ENCODE data around the gene CARD10.
"Not testable (repeated sequence)": the region's sequence is repeated elsewhere in the genome, so short reads cannot be mapped to it uniquely, and the experiment has no call there.

The CARD10 gene

DNA sequence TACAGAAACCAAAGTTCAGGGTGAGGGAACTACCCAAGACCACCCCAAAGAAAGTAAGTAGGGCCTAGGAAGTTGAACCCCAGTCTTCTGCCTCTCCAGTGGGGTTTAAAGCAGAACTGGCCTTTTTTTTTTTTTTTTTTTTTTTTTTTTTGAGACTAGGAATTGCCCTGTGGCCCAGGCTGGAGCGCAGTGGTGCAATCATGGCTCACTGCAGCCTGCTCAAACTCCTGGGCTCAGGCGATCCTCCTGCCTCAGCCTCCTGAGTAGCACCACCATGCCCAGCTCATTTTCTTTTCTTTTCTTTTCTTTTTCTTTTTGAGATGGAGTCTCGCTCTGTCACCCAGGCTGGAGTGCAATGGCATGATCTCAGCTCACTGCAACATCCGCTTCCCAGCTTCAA, 23.2 kb upstream of the CARD10 start:
- H3K27ac ChIP-seq (ENCODE audit: low read depth, low read length), result not testable (repeated sequence)

DNA sequence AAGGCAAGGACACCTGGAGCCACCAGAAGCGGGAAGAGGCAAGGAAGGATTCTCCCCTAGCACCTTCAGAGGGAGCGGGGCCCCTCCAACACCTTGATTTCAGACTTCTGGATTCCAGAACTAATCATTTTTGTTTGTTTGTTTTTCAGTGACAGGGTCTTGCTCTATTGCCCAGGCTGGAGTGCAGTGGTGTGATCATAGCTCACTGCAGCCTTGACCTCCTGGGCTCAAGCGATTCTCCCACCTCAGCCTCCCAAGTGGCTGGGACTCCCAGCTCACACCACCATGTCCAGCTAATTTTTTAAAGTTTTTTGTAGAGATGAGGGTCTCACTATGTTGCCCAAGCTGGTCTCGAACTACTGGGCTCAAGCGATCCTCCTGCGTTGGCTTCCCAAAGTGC, 20.6 kb upstream of the CARD10 start:
- not testable (repeated sequence) for H3K27ac ChIP-seq (ENCODE audit: low read depth, low read length); H3K36me3 ChIP-seq (ENCODE audit: control insufficient read depth, insufficient read depth, low read length); H3K27me3 ChIP-seq (ENCODE audit: control insufficient read depth, insufficient read depth, low read length); H3K4me3 ChIP-seq (ENCODE audit: low read depth, low read length); H3K9ac ChIP-seq (ENCODE audit: low read length); H3K9me3 ChIP-seq (ENCODE audit: control insufficient read depth, insufficient read depth, low read depth, low read length)
- peaks cover 13% of the 10 kb centered on the region; the same call in 1 of the 2 replicates for H3K4me1 ChIP-seq (ENCODE audit: control insufficient read depth, insufficient read depth, low read length)

More for the DNA sequence above, 23.2 kb upstream of the CARD10 start:
- Histone ChIP-seq H3K9ac (ENCODE audit: low read length) (peak overlapping the region; percentile 17), H3K4me1 (ENCODE audit: control insufficient read depth, insufficient read depth, low read length) (peaks cover 35% of the 10 kb centered on the region)
- not testable (repeated sequence) for H3K36me3 ChIP-seq (ENCODE audit: control insufficient read depth, insufficient read depth, low read length); H3K9me3 ChIP-seq (ENCODE audit: control insufficient read depth, insufficient read depth, low read depth, low read length); H3K27me3 ChIP-seq (ENCODE audit: control insufficient read depth, insufficient read depth, low read length); H3K4me3 ChIP-seq (ENCODE audit: low read depth, low read length)

DNA sequence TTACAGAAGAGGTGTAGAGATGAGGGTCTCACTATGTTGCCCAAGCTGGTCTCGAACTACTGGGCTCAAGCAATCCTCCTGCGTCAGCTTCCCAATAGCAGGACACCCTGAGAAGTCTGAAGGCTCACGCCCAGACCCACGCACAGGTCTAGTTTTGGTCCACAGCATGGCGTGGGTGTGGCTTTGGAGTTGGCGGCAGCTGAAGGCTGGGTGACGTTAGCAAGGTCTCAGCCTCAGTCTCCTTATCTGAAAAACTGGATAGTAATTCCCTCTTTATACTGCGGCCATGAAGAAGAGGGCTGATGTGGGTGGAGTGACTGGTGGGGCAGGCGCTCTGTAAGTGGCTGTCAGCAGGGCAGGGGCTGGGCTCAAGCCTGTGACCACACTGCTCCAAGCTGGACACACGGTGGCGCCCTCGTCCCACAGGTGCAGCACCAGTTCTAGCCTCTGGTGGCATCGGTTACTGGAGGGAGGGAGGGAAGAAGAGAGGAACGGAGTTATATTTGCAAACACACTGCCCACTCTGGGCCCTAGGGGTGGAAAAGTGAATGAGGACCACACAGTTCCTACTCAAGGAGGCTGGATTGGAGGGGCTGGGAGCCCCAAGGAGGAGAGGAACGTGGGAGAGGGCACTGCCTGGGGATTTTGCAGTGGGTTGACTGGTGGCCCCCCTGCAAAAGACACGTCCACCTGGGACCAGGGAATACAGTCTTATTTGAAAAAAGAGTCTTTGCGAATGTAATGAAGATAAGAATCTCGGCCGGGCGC, 19.6 kb upstream of the CARD10 start:
- no peak overlapping the region for H3K9ac ChIP-seq (ENCODE audit: low read length)
- H3K4me3 ChIP-seq (ENCODE audit: low read depth, low read length), result no peak overlapping the region
- no peak overlapping the region for H3K27ac ChIP-seq (ENCODE audit: low read depth, low read length)
- peaks cover 13% of the 10 kb centered on the region; the same call in 1 of the 2 replicates for H3K4me1 ChIP-seq (ENCODE audit: control insufficient read depth, insufficient read depth, low read length)
- H3K9me3 ChIP-seq (ENCODE audit: control insufficient read depth, insufficient read depth, low read depth, low read length), result no peaks in the 10 kb centered on the region
- no peaks in the 10 kb centered on the region for H3K27me3 ChIP-seq (ENCODE audit: control insufficient read depth, insufficient read depth, low read length)
- no peaks in the 10 kb centered on the region for H3K36me3 ChIP-seq (ENCODE audit: control insufficient read depth, insufficient read depth, low read length)

DNA sequence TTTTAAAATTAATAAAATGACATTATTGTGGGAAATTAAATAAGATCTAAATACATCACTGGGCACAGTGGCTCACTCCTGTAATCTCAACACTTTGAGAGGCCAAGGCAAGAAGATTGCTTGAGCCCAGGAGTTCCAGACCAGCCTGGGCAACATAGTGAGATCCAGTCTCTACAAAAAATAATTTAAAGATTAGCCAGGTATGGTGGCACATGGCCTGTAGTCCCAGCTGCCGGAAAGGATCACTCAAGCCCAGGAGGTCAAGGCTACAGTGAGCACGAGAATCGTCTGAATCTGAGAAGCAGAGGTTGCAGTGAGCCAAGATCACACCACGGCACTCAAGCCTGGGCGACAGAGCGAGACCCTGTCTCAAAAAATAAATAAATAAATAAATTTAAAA, 15.9 kb upstream of the CARD10 start:
- H3K27me3 ChIP-seq (ENCODE audit: control insufficient read depth, insufficient read depth, low read length), result no peaks in the 10 kb centered on the region
- no peaks in the 10 kb centered on the region for H3K36me3 ChIP-seq (ENCODE audit: control insufficient read depth, insufficient read depth, low read length)
- H3K9me3 ChIP-seq (ENCODE audit: control insufficient read depth, insufficient read depth, low read depth, low read length), result no peaks in the 10 kb centered on the region
- no peak overlapping the region for H3K27ac ChIP-seq (ENCODE audit: low read depth, low read length)
- no peak overlapping the region for H3K4me3 ChIP-seq (ENCODE audit: low read depth, low read length)
- H3K9ac ChIP-seq (ENCODE audit: low read length), result no peak overlapping the region
- H3K4me1 ChIP-seq (ENCODE audit: control insufficient read depth, insufficient read depth, low read length), result no peaks in the 10 kb centered on the region

DNA sequence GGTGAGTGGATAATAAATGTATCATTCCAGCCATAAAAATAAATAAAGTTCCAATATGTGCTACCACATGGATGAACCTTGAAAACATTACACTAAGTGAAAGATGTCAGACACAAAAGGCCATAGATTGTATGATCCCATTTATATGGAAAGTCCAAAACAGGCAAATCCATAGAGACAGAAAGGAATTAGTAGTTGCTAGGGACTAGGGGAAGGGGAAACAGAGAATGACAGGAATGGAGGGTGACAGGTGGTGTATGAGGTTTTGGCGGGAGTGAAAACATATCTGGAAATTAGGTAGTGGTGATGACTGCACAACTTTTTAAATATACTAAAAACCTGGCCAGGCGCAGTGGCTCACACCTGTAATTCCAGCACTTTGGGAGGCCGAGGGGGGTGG, 15.2 kb upstream of the CARD10 start:
- Histone ChIP-seq H3K4me1 (ENCODE audit: control insufficient read depth, insufficient read depth, low read length) (no peaks in the 10 kb centered on the region), H3K27me3 (ENCODE audit: control insufficient read depth, insufficient read depth, low read length) (no peaks in the 10 kb centered on the region), H3K9ac (ENCODE audit: low read length) (no peak overlapping the region), H3K4me3 (ENCODE audit: low read depth, low read length) (no peak overlapping the region), H3K9me3 (ENCODE audit: control insufficient read depth, insufficient read depth, low read depth, low read length) (no peaks in the 10 kb centered on the region), H3K27ac (ENCODE audit: low read depth, low read length) (no peak overlapping the region), H3K36me3 (ENCODE audit: control insufficient read depth, insufficient read depth, low read length) (no peaks in the 10 kb centered on the region)

DNA sequence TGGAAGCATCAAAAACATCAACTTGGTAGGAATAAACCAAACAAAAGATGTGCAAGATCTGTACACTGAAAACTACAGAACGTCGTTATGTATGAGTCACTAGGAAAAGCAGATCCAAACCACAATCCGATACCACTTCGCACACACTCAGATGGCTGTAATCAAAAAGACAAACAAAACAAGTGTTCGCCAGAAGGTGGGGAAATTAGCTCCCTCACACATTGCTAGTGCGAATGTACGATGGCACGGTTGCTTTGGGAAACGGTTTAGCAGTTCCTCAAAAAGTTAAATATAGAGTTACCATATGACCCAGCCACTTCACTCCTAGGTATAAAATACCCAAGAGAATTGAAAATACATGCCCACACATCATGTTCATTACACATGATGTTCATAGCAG, 14.8 kb upstream of the CARD10 start:
- no peaks in the 10 kb centered on the region for H3K27me3 ChIP-seq (ENCODE audit: control insufficient read depth, insufficient read depth, low read length)
- no peak overlapping the region for H3K27ac ChIP-seq (ENCODE audit: low read depth, low read length)
- no peaks in the 10 kb centered on the region for H3K4me1 ChIP-seq (ENCODE audit: control insufficient read depth, insufficient read depth, low read length)
- no peaks in the 10 kb centered on the region for H3K36me3 ChIP-seq (ENCODE audit: control insufficient read depth, insufficient read depth, low read length)
- H3K9ac ChIP-seq (ENCODE audit: low read length), result no peak overlapping the region
- no peaks in the 10 kb centered on the region for H3K9me3 ChIP-seq (ENCODE audit: control insufficient read depth, insufficient read depth, low read depth, low read length)
- no peak overlapping the region for H3K4me3 ChIP-seq (ENCODE audit: low read depth, low read length)

DNA sequence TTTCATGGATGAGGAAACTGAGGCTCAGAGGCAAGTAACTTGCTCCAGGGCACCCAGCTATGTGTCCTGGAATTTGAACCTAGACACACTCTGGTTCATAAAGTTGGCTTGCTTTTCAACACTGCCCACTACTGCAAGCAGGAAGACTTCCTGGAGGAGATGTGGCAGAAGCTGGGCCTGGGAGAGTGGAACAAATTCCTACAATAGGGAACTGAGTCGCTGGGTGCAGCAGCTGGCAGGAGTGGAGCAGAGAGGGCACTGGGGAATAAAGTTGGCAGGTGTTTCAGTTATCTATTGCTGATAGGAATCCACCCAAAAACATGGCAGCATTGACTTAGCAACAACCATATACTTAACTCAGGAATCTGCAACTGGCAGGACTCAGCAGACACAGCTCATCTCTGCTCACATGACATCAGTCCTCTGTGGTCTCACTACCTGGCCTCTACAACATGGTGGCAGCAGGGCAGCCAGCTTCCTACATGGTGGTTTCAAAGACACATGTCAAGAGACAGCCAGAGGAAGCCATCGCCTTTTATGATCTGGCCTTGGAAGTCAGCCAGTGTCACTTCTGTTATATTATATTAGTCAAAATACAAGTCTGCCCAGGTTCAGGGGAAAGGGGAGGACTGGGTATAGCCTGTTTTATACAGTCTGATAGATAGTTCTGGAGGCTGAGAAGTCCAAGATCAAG, 10.6 kb upstream of the CARD10 start:
- no peaks in the 10 kb centered on the region for H3K27me3 ChIP-seq (ENCODE audit: control insufficient read depth, insufficient read depth, low read length)
- peaks cover 5% of the 10 kb centered on the region; the same call in 1 of the 2 replicates for H3K4me1 ChIP-seq (ENCODE audit: control insufficient read depth, insufficient read depth, low read length)
- H3K27ac ChIP-seq (ENCODE audit: low read depth, low read length), result no peak overlapping the region
- no peak overlapping the region for H3K9ac ChIP-seq (ENCODE audit: low read length)
- H3K9me3 ChIP-seq (ENCODE audit: control insufficient read depth, insufficient read depth, low read depth, low read length), result no peaks in the 10 kb centered on the region
- H3K36me3 ChIP-seq (ENCODE audit: control insufficient read depth, insufficient read depth, low read length), result no peaks in the 10 kb centered on the region
- no peak overlapping the region for H3K4me3 ChIP-seq (ENCODE audit: low read depth, low read length)

DNA sequence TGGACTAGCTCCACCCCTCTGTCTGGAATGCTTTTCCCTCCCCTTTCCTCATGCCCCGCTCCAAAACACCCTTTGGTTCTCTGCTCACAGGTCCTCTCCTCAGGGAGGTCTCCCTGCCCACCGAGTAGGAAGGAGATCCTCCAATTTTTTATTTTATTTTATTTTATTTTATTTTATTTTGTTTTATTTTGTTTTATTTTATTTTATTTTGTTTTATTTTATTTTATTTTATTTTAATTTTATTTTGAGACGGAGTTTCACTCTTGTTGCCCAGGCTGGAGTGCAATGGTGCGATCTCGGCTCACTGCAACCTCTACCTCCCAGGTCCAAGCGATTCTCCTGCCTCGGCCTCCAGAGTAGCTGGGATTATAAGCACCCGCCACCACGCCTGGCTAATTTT, 8.7 kb upstream of the CARD10 start:
- not testable (repeated sequence) for H3K9ac ChIP-seq (ENCODE audit: low read length); H3K9me3 ChIP-seq (ENCODE audit: control insufficient read depth, insufficient read depth, low read depth, low read length); H3K27ac ChIP-seq (ENCODE audit: low read depth, low read length); H3K4me1 ChIP-seq (ENCODE audit: control insufficient read depth, insufficient read depth, low read length); H3K27me3 ChIP-seq (ENCODE audit: control insufficient read depth, insufficient read depth, low read length); H3K4me3 ChIP-seq (ENCODE audit: low read depth, low read length); H3K36me3 ChIP-seq (ENCODE audit: control insufficient read depth, insufficient read depth, low read length)

DNA sequence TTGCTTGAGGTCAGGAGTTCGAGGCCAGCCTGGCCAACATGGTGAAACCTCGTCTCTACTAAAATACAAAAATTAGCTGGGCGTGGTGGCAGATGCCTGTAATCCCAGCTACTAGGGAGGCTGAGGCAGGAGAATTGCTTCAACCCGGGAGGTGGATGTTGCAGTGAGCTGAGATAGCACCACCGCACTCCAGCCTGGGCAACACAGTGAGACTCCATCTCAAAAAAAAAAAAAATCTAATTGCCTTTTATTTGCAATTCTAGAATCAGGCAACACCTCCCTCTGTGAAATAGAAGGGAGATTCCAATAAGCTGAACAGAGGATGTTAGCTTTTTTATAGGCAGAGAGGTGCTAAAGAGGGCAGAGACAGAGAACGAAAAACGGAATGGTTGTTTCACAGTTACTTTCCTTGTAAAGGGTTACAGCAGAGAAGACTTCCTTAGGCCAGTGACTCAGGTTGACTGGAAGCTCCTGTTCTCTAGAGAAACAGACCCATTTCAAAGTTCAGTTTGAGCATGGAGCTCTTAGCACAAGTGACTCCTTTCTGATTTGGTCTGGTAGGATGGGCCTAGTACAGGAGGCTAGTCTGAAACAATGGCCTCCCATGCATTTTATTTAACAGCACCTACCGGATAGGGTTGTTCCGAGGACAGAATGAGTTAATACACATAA, 8.0 kb upstream of the CARD10 start:
- H3K4me1 ChIP-seq (ENCODE audit: control insufficient read depth, insufficient read depth, low read length); H3K9ac ChIP-seq (ENCODE audit: low read length); H3K27me3 ChIP-seq (ENCODE audit: control insufficient read depth, insufficient read depth, low read length); H3K27ac ChIP-seq (ENCODE audit: low read depth, low read length); H3K36me3 ChIP-seq (ENCODE audit: control insufficient read depth, insufficient read depth, low read length); H3K4me3 ChIP-seq (ENCODE audit: low read depth, low read length); H3K9me3 ChIP-seq (ENCODE audit: control insufficient read depth, insufficient read depth, low read depth, low read length): not testable (repeated sequence)

DNA sequence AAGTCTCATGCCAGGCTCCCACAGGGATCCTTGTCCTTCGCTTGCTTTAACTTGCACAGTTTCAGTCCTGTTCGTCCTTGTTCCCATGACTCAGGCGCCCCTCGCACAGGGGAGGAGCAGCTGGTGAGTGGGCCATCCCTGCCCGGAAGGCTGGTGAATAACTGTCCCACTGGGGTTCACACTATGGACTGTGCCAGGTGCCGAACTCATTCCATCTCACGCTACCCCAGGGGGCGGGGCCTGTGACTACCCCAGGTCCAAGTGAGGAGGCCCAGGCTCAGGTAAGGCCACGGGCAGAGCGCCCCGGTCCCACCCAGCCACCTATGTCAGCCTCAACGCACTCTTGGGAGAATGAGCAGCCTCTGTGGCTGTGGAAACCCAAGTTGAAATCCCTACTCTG, 7.2 kb upstream of the CARD10 start:
- no peaks in the 10 kb centered on the region for H3K9me3 ChIP-seq (ENCODE audit: control insufficient read depth, insufficient read depth, low read depth, low read length)
- H3K9ac ChIP-seq (ENCODE audit: low read length), result no peak overlapping the region
- no peak overlapping the region for H3K4me3 ChIP-seq (ENCODE audit: low read depth, low read length)
- peaks cover 5% of the 10 kb centered on the region; the same call in 1 of the 2 replicates for H3K4me1 ChIP-seq (ENCODE audit: control insufficient read depth, insufficient read depth, low read length)
- H3K36me3 ChIP-seq (ENCODE audit: control insufficient read depth, insufficient read depth, low read length), result no peaks in the 10 kb centered on the region
- no peak overlapping the region for H3K27ac ChIP-seq (ENCODE audit: low read depth, low read length)
- H3K27me3 ChIP-seq (ENCODE audit: control insufficient read depth, insufficient read depth, low read length), result peaks cover 7% of the 10 kb centered on the region; the same call in 1 of the 2 replicates

DNA sequence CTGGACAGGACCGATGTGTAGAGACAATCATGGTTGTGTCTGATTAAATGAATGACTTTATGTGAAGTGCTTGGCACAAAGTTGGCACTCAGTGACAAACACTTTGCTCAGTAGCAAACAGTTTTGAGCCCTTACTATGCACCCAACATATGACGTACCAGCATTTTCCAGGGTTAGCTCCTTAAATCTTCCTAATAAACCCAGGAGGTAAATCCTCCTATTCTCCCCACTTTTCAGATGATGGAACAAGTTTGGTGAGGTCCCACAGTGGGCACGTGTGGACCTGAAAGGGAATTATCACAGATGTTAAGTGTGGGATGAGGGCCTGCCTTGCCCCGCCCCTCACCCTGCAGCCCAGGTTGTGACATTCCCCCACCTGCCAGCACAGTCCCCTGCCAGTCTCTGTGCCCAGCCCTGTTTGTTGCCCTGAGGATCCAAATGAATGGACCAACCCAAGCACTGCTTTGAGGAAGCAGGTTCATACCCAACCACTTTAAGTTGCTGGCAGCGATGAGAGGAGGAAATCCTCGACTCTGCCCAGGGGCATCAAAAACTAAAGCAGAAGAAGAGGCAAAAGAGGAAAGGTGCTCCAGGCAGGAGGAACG, 6.6 kb upstream of the CARD10 start:
- H3K36me3 ChIP-seq (ENCODE audit: control insufficient read depth, insufficient read depth, low read length), result no peaks in the 10 kb centered on the region
- no peak overlapping the region for H3K27ac ChIP-seq (ENCODE audit: low read depth, low read length)
- peaks cover 7% of the 10 kb centered on the region; the same call in 1 of the 2 replicates for H3K27me3 ChIP-seq (ENCODE audit: control insufficient read depth, insufficient read depth, low read length)
- H3K9me3 ChIP-seq (ENCODE audit: control insufficient read depth, insufficient read depth, low read depth, low read length), result no peaks in the 10 kb centered on the region
- H3K4me3 ChIP-seq (ENCODE audit: low read depth, low read length), result no peak overlapping the region
- peaks cover 5% of the 10 kb centered on the region; the same call in 1 of the 2 replicates for H3K4me1 ChIP-seq (ENCODE audit: control insufficient read depth, insufficient read depth, low read length)
- H3K9ac ChIP-seq (ENCODE audit: low read length), result no peak overlapping the region

Data from HUES6 (cell line).